ENCODE results near the gene SULT2B1. TPM values are rescaled to one million over a fixed set of nuclear protein-coding genes. Genes with fewer than 3 reads are reported as not detected.

The SULT2B1 gene
- total and polyA plus RNA-seq, 2 of the 4 experiments (the other 2 are of a cell fraction) = 0.09 TPM; not detected in 1

GRCh38 chr19:48595833-48596232, 43.9 kb downstream of the SULT2B1 start:
- H4K5ac ChIP-seq (ENCODE audit: low read depth, low read length) = no peak overlapping the region
- H3K9me3 ChIP-seq (ENCODE audit: control insufficient read depth, insufficient read depth, low read length) = no peaks in the 10 kb centered on the region
- H3K27me3 ChIP-seq (ENCODE audit: control insufficient read depth, insufficient read depth, low read length) = peaks cover 16% of the 10 kb centered on the region
- ATAC-seq (ENCODE audit: low read depth) = no peak
- intact Hi-C loops (cut with micrococcal nuclease) = no loop called here
- no peak overlapping the region for H2AK5ac ChIP-seq (ENCODE audit: low read depth, low read length)
- DNase-seq = no peak
- H2BK20ac ChIP-seq (ENCODE audit: low read depth, low read length) = no peak overlapping the region
- in situ Hi-C loops (cut with MboI; ENCODE audit: low sequenced_read_pairs) = no loop called here
- no peak overlapping the region for H2BK5ac ChIP-seq (ENCODE audit: low read depth, low read length, poor library complexity, severe bottlenecking)
- no peak overlapping the region for H2AFZ ChIP-seq (replicated peaks; ENCODE audit: low read length, poor library complexity)
- no peak overlapping the region for H2BK120ac ChIP-seq (ENCODE audit: low read depth, low read length)
- no peak overlapping the region for H3K18ac ChIP-seq (ENCODE audit: low read depth, low read length)
- H3K4ac ChIP-seq (ENCODE audit: low read depth, low read length) = no peak overlapping the region
- H3K4me1 ChIP-seq (ENCODE audit: control insufficient read depth, insufficient read depth, low read length) = no peaks in the 10 kb centered on the region
- H3K9me1 ChIP-seq (ENCODE audit: insufficient read depth, low read length) = no peaks in the 10 kb centered on the region
- ChIA-PET POLR2A (ENCODE audit: unreplicated experiment) (no interaction called here), CTCF (no interaction called here)
- no peak overlapping the region for H3K9ac ChIP-seq (ENCODE audit: low read depth, low read length)
- H3K79me1 ChIP-seq (ENCODE audit: low read depth in 1 of 2, low read length in 2 of 2) = no peaks in the 10 kb centered on the region
- no peaks in the 10 kb centered on the region for H3K36me3 ChIP-seq (ENCODE audit: control insufficient read depth, insufficient read depth, low read length)
- H3K23ac ChIP-seq (ENCODE audit: low read depth, low read length) = no peak overlapping the region
- H3K4me3 ChIP-seq (ENCODE audit: insufficient read depth, low read depth, low read length) = no peak overlapping the region
- H2BK15ac ChIP-seq (ENCODE audit: low read depth, low read length) = no peak overlapping the region
- no peak overlapping the region for H3K56ac ChIP-seq (ENCODE audit: extremely low read depth, insufficient read depth, low read length)
- H3K14ac ChIP-seq (replicated peaks; ENCODE audit: low read depth, low read length) = no peak overlapping the region
- dilution Hi-C loops (cut with HindIII; ENCODE audit: low sequenced_read_pairs, unreplicated experiment) = no loop called here
- no peak for TF ChIP-seq MAZ (IDR thresholded peaks at IDR 0.05; ENCODE audit: borderline replicate concordance, low read depth, low read length)
- TF ChIP-seq RFX5 (IDR thresholded peaks at IDR 0.05; ENCODE audit: low read depth, low read length) = no peak
- TF ChIP-seq RCOR1 (IDR thresholded peaks at IDR 0.05; ENCODE audit: insufficient replicate concordance, low read length) = no peak
- no peak for TF ChIP-seq USF2 (IDR thresholded peaks at IDR 0.05; ENCODE audit: low read depth, low read length)
- no peak overlapping the region for H4K91ac ChIP-seq (ENCODE audit: insufficient read depth, low read depth, low read length)
- no peak overlapping the region for H4K8ac ChIP-seq (ENCODE audit: low read depth in 2 of 2, low read length in 2 of 2)
- no TSS peak for BruUV-seq (replicated peaks)
- no peak overlapping the region for H3K27ac ChIP-seq (ENCODE audit: insufficient read depth, low read length)
- H2AK9ac ChIP-seq (replicated peaks; ENCODE audit: low read depth, low read length, poor library complexity) = no peak overlapping the region
- H4K20me1 ChIP-seq (ENCODE audit: insufficient read depth, low read length) = no peaks in the 10 kb centered on the region
- H3K4me2 ChIP-seq (ENCODE audit: low read depth, low read length) = no peak overlapping the region
- WGBS, 2 experiments (ENCODE audit: extremely low coverage in 2 of 2, insufficient read length in 1 of 2) = 69% methylated on average over 3 of the region's 6 CpGs; no CpG with 5 or more reads in 1 of the 2 experiments
